Esophagus (tissue), 2 donors: Measurements from ENCODE around the gene PDLIM4. TPM values are rescaled to one million over a fixed set of nuclear protein-coding genes. Genes with fewer than 3 reads are reported as not detected.
A peak's percentile ranks its signal among the peaks of the same experiment; 100 is the strongest.

Source experiments
- H3K27ac ChIP-seq, 2 donors: one replicate each; pipeline ENCODE4 v1.5.1; 2013; ENCODE audit warnings: low read depth in 2 of 2, mild to moderate bottlenecking in 2 of 2, inconsistent platforms in 1 of 2, low read length in 1 of 2, moderate library complexity in 1 of 2
- H3K27me3 ChIP-seq, 2 donors: one replicate each; pipeline ENCODE4 v1.6.1; 2013; ENCODE audit warnings: low read length in 2 of 2, control low read depth in 1 of 2, mild to moderate bottlenecking in 1 of 2; ENCODE audit not compliant: insufficient read depth in 2 of 2, control insufficient read depth in 1 of 2
- H3K36me3 ChIP-seq, 2 donors: one replicate each; pipeline ENCODE4 v1.6.1; 2013; ENCODE audit warnings: low read length in 1 of 2; ENCODE audit not compliant: control insufficient read depth in 2 of 2, insufficient read depth in 2 of 2
- H3K4me1 ChIP-seq, 2 donors: one replicate each; pipeline ENCODE4 v1.6.1; 2013; ENCODE audit warnings: low read length in 1 of 2; ENCODE audit not compliant: control insufficient read depth in 2 of 2, insufficient read depth in 2 of 2
- H3K4me3 ChIP-seq, 2 donors: one replicate each; pipeline ENCODE4 v1.5.1; 2013; ENCODE audit warnings: low read length in 2 of 2, mild to moderate bottlenecking in 2 of 2, low read depth in 1 of 2, moderate library complexity in 1 of 2
- H3K9me3 ChIP-seq, 2 donors: one replicate each; pipeline ENCODE4 v1.6.1; 2013; ENCODE audit warnings: mild to moderate bottlenecking in 2 of 2, low read depth in 1 of 2, low read length in 1 of 2, moderate library complexity in 1 of 2; ENCODE audit not compliant: control insufficient read depth in 2 of 2, insufficient read depth in 1 of 2
- WGBS, 2 donors: extraction: QIAGEN DNeasy Blood & Tissue Kit; methylation state at CpG; one replicate each; pipeline ENCODE4 v1.1.7; 2013; 5-methylcytosine and 5-hydroxymethylcytosine counted together
- polyA plus RNA-seq, 2 donors: library from polyadenylated mRNA; stranded (reverse); fragments of 200-250 nt; gene quantifications; one replicate each; pipeline ENCODE4 v1.2.3, GENCODE V29; 2013
- donor health status: healthy with polysubstance abuse.
- donor health status: Bipolar disorder and iron deficiency.

The PDLIM4 gene
- polyA plus RNA-seq, 2 donors, result 33.3 to 58.9 TPM

GRCh38 chr5:132259069-132259851 is 1.8 kb downstream of the PDLIM4 start:
- WGBS, 2 donors, result 30 to 49% methylated on average over 22 to 24 of the region's 24 CpGs
- Histone ChIP-seq H3K27me3 (no peaks in the 10 kb centered on the region), H3K36me3 (peaks cover 0 to 12% of the 10 kb centered on the region in 2 donors), H3K27ac (peak overlapping the region; percentile 91 to 96), H3K9me3 (no peaks in the 10 kb centered on the region), H3K4me1 (peaks cover 7 to 33% of the 10 kb centered on the region in 2 donors), H3K4me3 (peak overlapping the region; percentile 73 to 79)

DNA sequence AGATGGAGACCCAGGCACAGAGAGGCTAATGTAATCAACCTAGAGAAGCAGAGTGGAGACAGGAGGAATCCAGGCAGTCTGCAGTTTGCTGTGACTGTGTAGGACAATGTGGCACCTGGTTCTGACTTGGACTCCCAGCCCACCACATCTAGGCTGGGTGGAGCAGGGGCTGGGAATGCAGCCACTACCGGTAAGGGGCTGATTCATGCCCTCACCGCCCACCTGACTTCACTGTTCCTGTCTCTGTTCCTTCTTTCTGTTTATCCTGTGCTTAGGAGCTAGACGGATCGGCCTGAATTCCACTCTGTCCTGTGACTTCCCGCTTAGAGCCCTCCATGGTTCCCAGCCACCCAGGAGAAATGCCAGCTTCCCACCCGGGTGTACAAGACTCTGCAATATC is 2.6 kb downstream of the PDLIM4 start:
- Histone ChIP-seq H3K27ac (peak overlapping the region; percentile 91 to 96), H3K27me3 (no peaks in the 10 kb centered on the region), H3K4me1 (peaks cover 2 to 27% of the 10 kb centered on the region in 2 donors), H3K36me3 (peaks cover 0 to 12% of the 10 kb centered on the region in 2 donors), H3K9me3 (no peaks in the 10 kb centered on the region), H3K4me3 (peak overlapping the region in 1 of 2 donors; percentile 79)
- 24 to 35% methylated on average over 6 of the region's 6 CpGs for WGBS, 2 donors

DNA sequence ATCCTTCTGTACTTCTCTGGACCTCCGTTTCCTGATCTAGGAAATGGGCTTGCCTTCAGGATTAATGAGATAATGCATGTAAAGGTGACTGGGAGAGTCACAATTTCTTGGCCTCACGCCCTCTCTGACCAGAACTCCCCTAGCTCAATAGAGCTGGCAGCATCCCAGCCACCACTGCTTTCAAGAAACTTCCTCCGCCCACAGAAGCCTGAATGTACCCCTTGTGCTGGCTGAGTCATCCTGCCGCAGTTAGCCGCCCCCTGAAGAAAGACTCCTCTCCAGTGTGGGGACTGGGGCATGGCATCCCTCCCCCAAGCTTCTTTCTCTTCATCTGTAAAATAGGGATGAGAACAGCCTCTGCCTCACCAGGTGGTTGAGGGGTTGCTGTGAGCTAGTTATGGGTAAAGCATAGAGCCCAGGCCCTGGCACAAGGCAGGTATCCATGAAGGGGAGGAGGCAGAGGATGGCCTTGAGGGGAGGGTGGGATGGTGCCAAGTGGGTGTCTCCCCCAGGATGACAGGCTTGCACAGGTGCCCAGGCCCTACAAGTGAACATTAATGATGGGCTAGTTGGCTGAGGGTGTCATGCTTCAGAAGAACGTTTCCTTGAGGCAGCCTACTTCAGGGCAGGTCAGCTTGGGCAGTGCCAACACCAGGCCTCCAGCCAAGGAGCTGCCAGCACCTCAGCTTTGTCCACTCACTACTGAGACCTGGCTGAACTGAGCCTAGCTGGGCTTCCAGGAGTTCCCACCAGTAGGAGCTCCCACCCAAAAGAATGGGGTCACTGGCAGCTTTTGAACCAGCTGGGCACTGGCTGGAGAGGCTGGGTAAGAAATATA is 3.4 kb downstream of the PDLIM4 start:
- peaks cover 2 to 32% of the 10 kb centered on the region in 2 donors for H3K4me1 ChIP-seq
- H3K27ac ChIP-seq, result peak overlapping the region; percentile 37 to 62
- H3K4me3 ChIP-seq, result no peak overlapping the region
- H3K9me3 ChIP-seq, result no peaks in the 10 kb centered on the region
- H3K36me3 ChIP-seq, result peaks cover 0 to 12% of the 10 kb centered on the region in 2 donors
- WGBS, 2 donors, result 18 to 21% methylated on average over 6 of the region's 6 CpGs
- no peaks in the 10 kb centered on the region for H3K27me3 ChIP-seq

GRCh38 chr5:132261881-132262845 is 4.7 kb downstream of the PDLIM4 start:
- Histone ChIP-seq H3K4me1 (peaks cover 2 to 30% of the 10 kb centered on the region in 2 donors), H3K27me3 (no peaks in the 10 kb centered on the region), H3K27ac (peak overlapping the region in 1 of 2 donors; percentile 50), H3K4me3 (no peak overlapping the region), H3K36me3 (peaks cover 0 to 12% of the 10 kb centered on the region in 2 donors), H3K9me3 (no peaks in the 10 kb centered on the region)
- WGBS, 2 donors, result 88 to 89% methylated on average over 7 of the region's 7 CpGs

DNA sequence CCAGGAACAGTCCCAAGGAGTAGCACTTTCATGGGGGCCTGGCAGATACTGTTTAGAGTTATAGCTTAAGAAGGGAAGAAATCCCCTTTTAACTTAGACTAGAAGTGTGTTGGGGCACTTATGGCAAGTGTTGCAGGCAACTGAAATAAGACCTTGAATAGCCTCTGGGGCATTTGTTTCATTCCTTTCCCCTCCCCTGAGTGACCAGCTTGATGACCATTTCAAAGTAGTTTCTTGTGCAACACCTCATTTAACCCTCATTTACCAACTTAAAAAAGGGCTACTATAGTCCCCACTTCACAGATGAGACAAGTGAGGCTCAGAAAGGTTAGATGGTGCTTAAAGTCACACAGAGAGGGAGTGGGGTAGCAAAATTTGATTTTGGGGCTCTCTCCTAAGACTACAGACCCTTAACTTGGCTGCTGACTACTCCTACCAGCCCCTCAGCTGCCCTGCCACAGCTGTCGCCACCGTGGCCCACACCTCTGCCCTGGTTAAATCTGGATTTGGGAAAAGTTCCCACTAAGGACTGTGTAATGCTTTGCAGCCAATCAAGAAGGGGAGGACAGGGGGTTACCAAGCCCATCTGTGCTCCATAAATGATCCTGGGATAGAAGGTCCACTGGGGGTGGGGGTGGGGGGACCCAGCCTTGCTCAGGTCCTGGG is 5.5 kb downstream of the PDLIM4 start:
- H3K4me1 ChIP-seq, result peaks cover 2 to 30% of the 10 kb centered on the region in 2 donors
- no peaks in the 10 kb centered on the region for H3K9me3 ChIP-seq
- H3K27ac ChIP-seq, result peak overlapping the region; percentile 19 to 52
- no peaks in the 10 kb centered on the region for H3K27me3 ChIP-seq
- peaks cover 0 to 12% of the 10 kb centered on the region in 2 donors for H3K36me3 ChIP-seq
- no peak overlapping the region for H3K4me3 ChIP-seq
- WGBS, 2 donors, result 92 to 94% methylated on average over 2 of the region's 2 CpGs

DNA sequence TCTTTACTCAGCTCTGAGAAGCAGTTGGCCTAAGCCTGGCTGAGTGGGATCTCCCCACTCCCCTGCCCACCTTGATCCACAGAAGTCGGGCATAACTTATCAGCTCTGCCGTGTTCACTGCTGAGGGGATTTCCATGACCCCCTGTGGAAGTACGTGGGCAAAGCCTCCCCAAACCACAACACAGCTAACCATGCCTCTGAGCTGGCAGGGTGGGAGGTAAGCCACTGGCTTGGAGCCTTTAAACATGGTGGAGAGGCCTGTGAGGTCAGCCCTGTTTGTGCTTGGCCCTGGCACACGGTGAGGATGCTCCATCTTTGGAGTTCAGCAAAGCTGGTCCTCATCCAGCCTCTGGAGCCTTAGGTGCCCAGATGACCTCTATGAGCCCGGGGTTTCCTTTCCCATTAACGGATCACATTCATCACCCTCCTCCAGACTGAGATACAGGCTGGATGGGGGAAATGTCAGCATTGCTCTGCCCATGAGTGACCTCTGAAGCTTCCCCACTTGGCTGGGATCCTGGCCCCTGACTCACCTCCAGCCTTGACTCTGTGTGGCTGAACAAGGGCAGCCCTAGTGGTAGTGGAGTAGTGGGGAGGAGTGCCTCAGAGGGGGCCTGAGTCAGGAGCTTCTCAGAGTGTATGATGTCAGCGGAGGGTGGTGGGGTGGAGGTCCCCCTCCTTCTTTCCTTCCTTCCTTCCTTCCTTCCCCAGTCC is 6.2 kb downstream of the PDLIM4 start:
- Histone ChIP-seq H3K9me3 (no peaks in the 10 kb centered on the region), H3K27me3 (no peaks in the 10 kb centered on the region), H3K27ac (peak overlapping the region; percentile 19 to 52), H3K4me3 (no peak overlapping the region), H3K36me3 (peaks cover 0 to 13% of the 10 kb centered on the region in 2 donors), H3K4me1 (peaks cover 2 to 30% of the 10 kb centered on the region in 2 donors)
- WGBS, 2 donors, result 59 to 64% methylated on average over 7 of the region's 7 CpGs

- Histone ChIP-seq H3K9me3 (no peaks in the 10 kb centered on the region), H3K36me3 (peaks cover 2 to 19% of the 10 kb centered on the region in 2 donors), H3K27ac (peak overlapping the region; percentile 75 to 80), H3K27me3 (no peaks in the 10 kb centered on the region), H3K4me3 (no peak overlapping the region), H3K4me1 (peaks cover 2 to 24% of the 10 kb centered on the region in 2 donors)
- 64 to 72% methylated on average over 4 of the region's 4 CpGs for WGBS, 2 donors
Observed at GRCh38 chr5:132264546-132265335, 7.2 kb downstream of the PDLIM4 start.
